GM18520 (cell line): ENCODE measurements around the gene TTC3.
A peak's percentile ranks its signal among the peaks of the same experiment; 100 is the strongest.
"Not testable (repeated sequence)": the region's sequence is repeated elsewhere in the genome, so short reads cannot be mapped to it uniquely, and the experiment has no call there.

Source experiments
- ATAC-seq: cut with Tn5 transposase; IDR thresholded peaks from one replicate; pipeline ENCODE4 v1.9.1; 2021; ENCODE audit not compliant: unreplicated experiment

TTC3 gene

GRCh38 chr21:37072988-37073416 lies at the start of gene TTC3, which contains the start of gene PIGP:
Gene TTC3 (plus strand): TSS chr21:37073254. CDS start chr21:37087258, 14,004 bp downstream.
Gene PIGP (minus strand): TSS chr21:37073071. CDS start chr21:37072515, 556 bp downstream.
- ATAC-seq, result peak; percentile 66

- no peak for ATAC-seq
Observed at GRCh38 chr21:37026499-37026898, 46.6 kb upstream of the TTC3 start.

GRCh38 chr21:37028570-37028969 lies 44.5 kb upstream of the TTC3 start:
- no peak for ATAC-seq

- no peak for ATAC-seq
Observed at GRCh38 chr21:37030864-37031263, 42.2 kb upstream of the TTC3 start.

GRCh38 chr21:37032293-37032692 lies 40.8 kb upstream of the TTC3 start:
- ATAC-seq, result no peak

- no peak for ATAC-seq
Observed at GRCh38 chr21:37032877-37033471, 40.1 kb upstream of the TTC3 start.

- not testable (repeated sequence) for ATAC-seq
Observed at GRCh38 chr21:37034394-37034793, 38.7 kb upstream of the TTC3 start.

- no peak for ATAC-seq
Observed at GRCh38 chr21:37036177-37036576, 36.9 kb upstream of the TTC3 start.

GRCh38 chr21:37039411-37040075 lies 33.5 kb upstream of the TTC3 start:
- ATAC-seq, result no peak

GRCh38 chr21:37040212-37040611 lies 32.8 kb upstream of the TTC3 start:
- ATAC-seq, result no peak

- ATAC-seq, result no peak
Observed at GRCh38 chr21:37041706-37042271, 31.3 kb upstream of the TTC3 start.

- ATAC-seq, result no peak
Observed at GRCh38 chr21:37043818-37044217, 29.2 kb upstream of the TTC3 start.

- no peak for ATAC-seq
Observed at GRCh38 chr21:37044643-37045042, 28.4 kb upstream of the TTC3 start.

GRCh38 chr21:37045149-37045548 lies 27.9 kb upstream of the TTC3 start:
- ATAC-seq, result no peak

- ATAC-seq, result no peak
Observed at GRCh38 chr21:37045556-37045955, 27.5 kb upstream of the TTC3 start.

GRCh38 chr21:37047079-37047478 lies 26.0 kb upstream of the TTC3 start:
- ATAC-seq, result no peak

- not testable (repeated sequence) for ATAC-seq
Observed at GRCh38 chr21:37049741-37050140, 23.3 kb upstream of the TTC3 start.

- no peak for ATAC-seq
Observed at GRCh38 chr21:37055271-37055855, 17.7 kb upstream of the TTC3 start.

GRCh38 chr21:37057614-37058013 lies 15.4 kb upstream of the TTC3 start:
- ATAC-seq, result no peak

GRCh38 chr21:37058261-37058660 lies 14.8 kb upstream of the TTC3 start:
- ATAC-seq, result no peak

- no peak for ATAC-seq
Observed at GRCh38 chr21:37059181-37059580, 13.9 kb upstream of the TTC3 start.

- no peak for ATAC-seq
Observed at GRCh38 chr21:37060296-37060695, 12.8 kb upstream of the TTC3 start.
